ENCODE data around the gene FANCM.

DNA sequence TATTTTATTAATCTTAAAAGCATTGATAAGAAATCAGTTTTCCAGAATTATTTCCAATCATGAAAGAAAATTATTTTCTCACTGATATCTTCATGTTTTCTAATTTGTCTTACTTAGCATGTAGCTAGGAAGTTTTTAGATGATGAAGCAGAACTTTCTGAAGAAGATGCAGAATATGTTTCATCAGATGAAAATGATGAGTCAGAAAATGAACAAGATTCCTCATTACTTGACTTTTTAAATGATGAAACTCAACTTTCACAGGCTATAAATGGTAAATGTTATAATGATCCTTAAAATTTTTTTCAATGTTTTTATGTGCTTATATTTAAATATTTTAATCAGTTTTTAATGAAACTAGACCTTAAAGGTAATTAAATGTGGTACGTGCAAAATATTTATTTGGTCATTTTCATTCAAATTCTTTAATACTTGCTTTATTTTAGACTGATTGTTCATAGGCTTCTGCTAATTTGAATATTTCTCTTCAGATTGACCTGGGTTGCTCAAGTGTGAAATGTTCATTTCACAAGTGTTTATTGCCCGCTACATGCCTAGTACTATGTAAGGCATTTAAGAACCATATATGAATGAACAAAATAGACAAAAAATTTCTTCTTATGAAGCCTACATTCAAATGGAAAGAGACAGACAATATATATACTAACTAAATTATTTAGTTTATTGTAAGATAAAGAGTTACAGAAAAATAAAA is 49.5 kb downstream of the FANCM start:
- TF ChIP-seq, protein P1, sequence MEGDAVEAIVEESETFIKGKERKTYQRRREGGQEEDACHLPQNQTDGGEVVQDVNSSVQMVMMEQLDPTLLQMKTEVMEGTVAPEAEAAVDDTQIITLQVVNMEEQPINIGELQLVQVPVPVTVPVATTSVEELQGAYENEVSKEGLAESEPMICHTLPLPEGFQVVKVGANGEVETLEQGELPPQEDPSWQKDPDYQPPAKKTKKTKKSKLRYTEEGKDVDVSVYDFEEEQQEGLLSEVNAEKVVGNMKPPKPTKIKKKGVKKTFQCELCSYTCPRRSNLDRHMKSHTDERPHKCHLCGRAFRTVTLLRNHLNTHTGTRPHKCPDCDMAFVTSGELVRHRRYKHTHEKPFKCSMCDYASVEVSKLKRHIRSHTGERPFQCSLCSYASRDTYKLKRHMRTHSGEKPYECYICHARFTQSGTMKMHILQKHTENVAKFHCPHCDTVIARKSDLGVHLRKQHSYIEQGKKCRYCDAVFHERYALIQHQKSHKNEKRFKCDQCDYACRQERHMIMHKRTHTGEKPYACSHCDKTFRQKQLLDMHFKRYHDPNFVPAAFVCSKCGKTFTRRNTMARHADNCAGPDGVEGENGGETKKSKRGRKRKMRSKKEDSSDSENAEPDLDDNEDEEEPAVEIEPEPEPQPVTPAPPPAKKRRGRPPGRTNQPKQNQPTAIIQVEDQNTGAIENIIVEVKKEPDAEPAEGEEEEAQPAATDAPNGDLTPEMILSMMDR (IDR thresholded peaks at IDR 0.05; ENCODE audit: insufficient read depth, low read depth, low read length): no peak
- no peak for TF ChIP-seq EZH2 (IDR thresholded peaks at IDR 0.05; ENCODE audit: insufficient read depth, low read length)
